HFFc6 (cell line): ENCODE data around the gene GRIK4. TPM values are rescaled to one million over a fixed set of nuclear protein-coding genes. Genes with fewer than 3 reads are reported as not detected.

Experiments
- DNase-seq: peaks from one replicate; pipeline ENCODE4 v3.0.0-alpha.2; 2018
- H3K27ac Mint-ChIP-seq: 2 replicates; pipeline ENCODE4 v1.8.0; 2020; ENCODE audit warnings: mild to moderate bottlenecking, mixed read lengths
- H3K27me3 Mint-ChIP-seq: 2 replicates; pipeline ENCODE4 v1.8.0; 2021; ENCODE audit warnings: mild to moderate bottlenecking, moderate library complexity, mixed read lengths; ENCODE audit not compliant: insufficient read depth
- H3K36me3 Mint-ChIP-seq: 2 replicates; pipeline ENCODE4 v1.8.0; 2021; ENCODE audit warnings: low read depth, mixed read lengths
- H3K4me1 Mint-ChIP-seq: 2 replicates; pipeline ENCODE4 v1.8.0; 2020; ENCODE audit warnings: low read depth, mixed read lengths
- H3K4me3 Mint-ChIP-seq: 2 replicates; pipeline ENCODE4 v1.8.0; 2020; ENCODE audit warnings: mild to moderate bottlenecking, moderate library complexity, mixed read lengths
- H3K9me3 Mint-ChIP-seq: 2 replicates; pipeline ENCODE4 v1.8.0; 2020; ENCODE audit warnings: mild to moderate bottlenecking, mixed read lengths
- CTCF ChIP-seq: fragments of 200-600 bp; sonication (generic); IDR thresholded peaks from 2 replicates; pipeline ENCODE4 v1.5.0; 2021; ENCODE audit warnings: antibody characterized with exemption, mild to moderate bottlenecking
- total RNA-seq, 6 experiments: library from RNA; stranded (reverse); fragmentation: NEBNext Ultra II Directional; extraction: Animal tissue kit (Norgen Biotek cat#: 25700); gene quantifications; 2 replicates in 1 of 6; 3 replicates in 5 of 6; pipeline ENCODE4 v1.2.3, GENCODE V29; 2021

Gene GRIK4
- total RNA-seq, 6 experiments from 2014 or later: not detected

- no peak for TF ChIP-seq CTCF
- Mint-ChIP-seq H3K9me3 (no peaks in the 10 kb centered on the region), H3K27me3 (peaks cover 34% of the 10 kb centered on the region), H3K4me1 (no peaks in the 10 kb centered on the region), H3K27ac (no peak overlapping the region), H3K4me3 (no peak overlapping the region), H3K36me3 (no peaks in the 10 kb centered on the region)
- DNase-seq: no peak
Measured at GRCh38 chr11:120635136-120635810, 123.7 kb downstream of the GRIK4 start.

- Mint-ChIP-seq H3K27ac (no peak overlapping the region), H3K4me3 (no peak overlapping the region), H3K36me3 (no peaks in the 10 kb centered on the region), H3K9me3 (no peaks in the 10 kb centered on the region), H3K4me1 (no peaks in the 10 kb centered on the region), H3K27me3 (peaks cover 27% of the 10 kb centered on the region)
- no peak for DNase-seq
- TF ChIP-seq CTCF: no peak
Measured at GRCh38 chr11:120637131-120637530, 125.6 kb downstream of the GRIK4 start.

GRCh38 chr11:120642196-120642894, 130.8 kb downstream of the GRIK4 start:
- Mint-ChIP-seq H3K27me3 (peaks cover 39% of the 10 kb centered on the region), H3K27ac (no peak overlapping the region), H3K4me3 (no peak overlapping the region), H3K4me1 (no peaks in the 10 kb centered on the region), H3K9me3 (no peaks in the 10 kb centered on the region), H3K36me3 (no peaks in the 10 kb centered on the region)
- no peak for DNase-seq
- TF ChIP-seq CTCF: no peak

- Mint-ChIP-seq H3K4me1 (no peaks in the 10 kb centered on the region), H3K27ac (no peak overlapping the region), H3K9me3 (no peaks in the 10 kb centered on the region), H3K27me3 (peaks cover 41% of the 10 kb centered on the region), H3K4me3 (no peak overlapping the region), H3K36me3 (no peaks in the 10 kb centered on the region)
- no peak for DNase-seq
- TF ChIP-seq CTCF: no peak
Measured at GRCh38 chr11:120643284-120643683, 131.7 kb downstream of the GRIK4 start.

- no peak for DNase-seq
- Mint-ChIP-seq H3K36me3 (no peaks in the 10 kb centered on the region), H3K4me3 (no peak overlapping the region), H3K4me1 (no peaks in the 10 kb centered on the region), H3K27ac (no peak overlapping the region), H3K9me3 (no peaks in the 10 kb centered on the region), H3K27me3 (peaks cover 46% of the 10 kb centered on the region)
- no peak for TF ChIP-seq CTCF
Measured at GRCh38 chr11:120645639-120646038, 134.1 kb downstream of the GRIK4 start.
